ENCODE results near the gene ASB18.

GRCh38 chr2:236215761-236216333, 48.4 kb downstream of the ASB18 start:
- TF ChIP-seq ZNF513 (CRISPR knock-in tag; conservative IDR thresholded peaks at IDR 0.05) = no peak
- TF ChIP-seq AGO2 (optimal IDR thresholded peaks at IDR 0.05; ENCODE audit: low read depth, low read length) = no peak
- no peak for TF ChIP-seq CTCF (CRISPR knock-in tag; IDR thresholded peaks at IDR 0.05)
- TF ChIP-seq YY1 (IDR thresholded peaks at IDR 0.05; ENCODE audit: insufficient read depth, insufficient replicate concordance, low read depth, low read length) = no peak
- no peak for TF ChIP-seq TAF1 (CRISPR knock-in tag; IDR thresholded peaks at IDR 0.05)
- TF ChIP-seq POLR2A (IDR thresholded peaks at IDR 0.05; ENCODE audit: insufficient read depth in 1 of 2, low read depth in 2 of 2, low read length in 2 of 2) = no peak
